Suprapubic skin (tissue), 4 donors: ENCODE results near the gene FES. TPM values are rescaled to one million over a fixed set of nuclear protein-coding genes. Genes with fewer than 3 reads are reported as not detected.

Experiments used
- DNase-seq, 2 donors: peaks; one replicate each; pipeline ENCODE4 v3.0.0-alpha.2; 2019; ENCODE audit warnings: low spot score in 2 of 2
- H3K27ac ChIP-seq: fragments of 200-600 bp; sonication (generic); one replicate; pipeline ENCODE4 v1.5.1; 2019
- H3K27me3 ChIP-seq: fragments of 200-600 bp; sonication (generic); one replicate; pipeline ENCODE4 v1.5.1; 2019
- H3K36me3 ChIP-seq: fragments of 200-600 bp; sonication (generic); one replicate; pipeline ENCODE4 v1.5.1; 2019
- H3K4me1 ChIP-seq: fragments of 200-600 bp; sonication (generic); one replicate; pipeline ENCODE4 v1.5.1; 2019
- H3K4me3 ChIP-seq: fragments of 200-600 bp; sonication (generic); one replicate; pipeline ENCODE4 v1.5.1; 2019; ENCODE audit warnings: mild to moderate bottlenecking
- H3K9me3 ChIP-seq: fragments of 200-600 bp; sonication (generic); one replicate; pipeline ENCODE4 v1.5.1; 2019
- CTCF ChIP-seq, 2 donors: fragments of 200-600 bp in 1 of 2; fragments of 450-650 bp in 1 of 2; sonication (generic) in 1 of 2; IDR thresholded peaks; one replicate each; pipeline ENCODE4 v1.5.1; 2016 to 2019; ENCODE audit warnings: antibody characterized with exemption in 2 of 2, mild to moderate bottlenecking in 1 of 2, moderate library complexity in 1 of 2
- EP300 ChIP-seq: sonication (generic); formaldehyde crosslinking; IDR thresholded peaks from one replicate; pipeline ENCODE4 v1.6.1; 2017; ENCODE audit warnings: antibody characterized with exemption
- POLR2A ChIP-seq, 2 donors: fragments of 450-650 bp; IDR thresholded peaks; one replicate each; pipeline ENCODE4 v1.6.1; 2017; ENCODE audit warnings: antibody characterized with exemption in 2 of 2, mild to moderate bottlenecking in 2 of 2, moderate library complexity in 2 of 2
- POLR2AphosphoS5 ChIP-seq, 3 donors: sonication (generic); formaldehyde crosslinking; IDR thresholded peaks; one replicate each; pipeline ENCODE4 v1.6.1; 2017; ENCODE audit warnings: antibody characterized with exemption in 3 of 3
- WGBS: methylation state at CpG from one replicate; pipeline ENCODE4 v1.1.5; 2018; 5-methylcytosine and 5-hydroxymethylcytosine counted together
- total RNA-seq, 4 donors: library from RNA; depleted of rRNA; stranded (reverse); fragments of >200 nt; gene quantifications; one replicate each; pipeline ENCODE4 v1.1.0, GENCODE V29; 2016

FES gene
- total RNA-seq = 10 to 100 TPM in 3 of 4 donors, 1 to 10 TPM in 1; 6.3 to 18.7 (median 11.8) TPM

- Histone ChIP-seq H3K27ac (peak within 1 kb of the TSS; percentile 87), H3K4me1 (peaks cover 45% of the 10 kb centered on the region), H3K4me3 (peak within 1 kb of the TSS; percentile 58), H3K36me3 (peaks cover 41% of the 10 kb centered on the region), H3K9me3 (no peaks in the 10 kb centered on the region), H3K27me3 (no peaks in the 10 kb centered on the region)
- WGBS = 3% methylated on average over 24 of the region's 58 CpGs
- DNase-seq = peak in 1 of 2 donors; percentile 87
- TF ChIP-seq EP300 (no peak), POLR2A (IDR thresholded peaks at IDR 0.05) (peak; percentile 53 to 63), POLR2AphosphoS5 (IDR thresholded peaks at IDR 0.05) (peak in 1 of 3 donors; percentile 14), CTCF (IDR thresholded peaks at IDR 0.05) (no peak)
Observed at GRCh38 chr15:90883976-90884718, at the start of gene FES. TSS of gene FES (plus strand) at chr15:90884504. CDS start at chr15:90885046, 542 bp downstream.

GRCh38 chr15:90834626-90835025, 49.7 kb upstream of the FES start:
- peaks cover 10% of the 10 kb centered on the region for H3K4me1 ChIP-seq
- no peaks in the 10 kb centered on the region for H3K9me3 ChIP-seq
- no peak for DNase-seq
- H3K27me3 ChIP-seq = no peaks in the 10 kb centered on the region
- 55% methylated on average over 5 of the region's 5 CpGs for WGBS
- H3K36me3 ChIP-seq = no peaks in the 10 kb centered on the region
- no peak overlapping the region for H3K4me3 ChIP-seq
- TF ChIP-seq POLR2A (IDR thresholded peaks at IDR 0.05) = no peak
- no peak for TF ChIP-seq POLR2AphosphoS5 (IDR thresholded peaks at IDR 0.05)
- no peak for TF ChIP-seq CTCF (IDR thresholded peaks at IDR 0.05)
- no peak for TF ChIP-seq EP300
- no peak overlapping the region for H3K27ac ChIP-seq

- no peak for DNase-seq
- TF ChIP-seq POLR2A (IDR thresholded peaks at IDR 0.05) = no peak
- TF ChIP-seq CTCF (IDR thresholded peaks at IDR 0.05) = no peak
- no peak for TF ChIP-seq POLR2AphosphoS5 (IDR thresholded peaks at IDR 0.05)
- TF ChIP-seq EP300 = no peak
- WGBS = 75% methylated on average over 7 of the region's 7 CpGs
- no peak overlapping the region for H3K4me3 ChIP-seq
- H3K27ac ChIP-seq = no peak overlapping the region
- no peaks in the 10 kb centered on the region for H3K36me3 ChIP-seq
- no peaks in the 10 kb centered on the region for H3K9me3 ChIP-seq
- no peaks in the 10 kb centered on the region for H3K27me3 ChIP-seq
- H3K4me1 ChIP-seq = peaks cover 12% of the 10 kb centered on the region
Observed at GRCh38 chr15:90836296-90836871, 47.9 kb upstream of the FES start.

GRCh38 chr15:90837094-90837493, 47.2 kb upstream of the FES start:
- H3K4me1 ChIP-seq = peaks cover 12% of the 10 kb centered on the region
- 70% methylated on average over 11 of the region's 11 CpGs for WGBS
- H3K27me3 ChIP-seq = no peaks in the 10 kb centered on the region
- no peaks in the 10 kb centered on the region for H3K36me3 ChIP-seq
- H3K4me3 ChIP-seq = no peak overlapping the region
- H3K9me3 ChIP-seq = no peaks in the 10 kb centered on the region
- DNase-seq = no peak
- H3K27ac ChIP-seq = no peak overlapping the region
- no peak for TF ChIP-seq POLR2A (IDR thresholded peaks at IDR 0.05)
- TF ChIP-seq POLR2AphosphoS5 (IDR thresholded peaks at IDR 0.05) = no peak
- TF ChIP-seq EP300 = no peak

- H3K27ac ChIP-seq = no peak overlapping the region
- no peak for DNase-seq
- peaks cover 12% of the 10 kb centered on the region for H3K4me1 ChIP-seq
- H3K27me3 ChIP-seq = no peaks in the 10 kb centered on the region
- 89% methylated on average over 10 of the region's 15 CpGs for WGBS
- no peaks in the 10 kb centered on the region for H3K9me3 ChIP-seq
- H3K4me3 ChIP-seq = no peak overlapping the region
- H3K36me3 ChIP-seq = no peaks in the 10 kb centered on the region
- TF ChIP-seq EP300 = no peak
- TF ChIP-seq POLR2A (IDR thresholded peaks at IDR 0.05) = no peak
- no peak for TF ChIP-seq CTCF (IDR thresholded peaks at IDR 0.05)
Observed at GRCh38 chr15:90838139-90838538, 46.2 kb upstream of the FES start.
